Sigmoid colon (tissue), 4 donors: Measurements from ENCODE around the gene FLII.

Source experiments
- CTCF ChIP-seq, 4 experiments: fragments of 450-650 bp in 3 of 4; fragments of 200-600 bp in 1 of 4; IDR thresholded peaks; one replicate each; pipeline ENCODE4 v1.5.1; 2016 to 2019; ENCODE audit warnings: antibody characterized with exemption in 4 of 4, mild to moderate bottlenecking in 3 of 4, moderate library complexity in 2 of 4
- EP300 ChIP-seq, 4 donors: sonication (generic); formaldehyde crosslinking; IDR thresholded peaks; one replicate each; pipeline ENCODE4 v1.6.1; 2017; ENCODE audit warnings: antibody characterized with exemption in 4 of 4
- POLR2A ChIP-seq, 2 donors: fragments of 450-650 bp; IDR thresholded peaks; one replicate each; pipeline ENCODE4 v1.6.1; 2016; ENCODE audit warnings: antibody characterized with exemption in 2 of 2, mild to moderate bottlenecking in 2 of 2, moderate library complexity in 2 of 2
- POLR2AphosphoS5 ChIP-seq, 4 donors: sonication (generic); formaldehyde crosslinking; IDR thresholded peaks; one replicate each; pipeline ENCODE4 v1.6.1; 2017; ENCODE audit warnings: antibody characterized with exemption in 4 of 4

GRCh38 chr17:18250708-18251107, 7.8 kb downstream of the FLII start:
- no peak for TF ChIP-seq POLR2A (IDR thresholded peaks at IDR 0.05)
- TF ChIP-seq EP300 (IDR thresholded peaks at IDR 0.05): no peak
- TF ChIP-seq CTCF (IDR thresholded peaks at IDR 0.05): no peak
- TF ChIP-seq POLR2AphosphoS5 (IDR thresholded peaks at IDR 0.05): no peak
